ENCODE measurements around the gene ADGRG3.

ADGRG3 gene

GRCh38 chr16:57694231-57694724, 26.2 kb downstream of the ADGRG3 start:
- Histone ChIP-seq H3K27ac (ENCODE audit: poor library complexity, severe bottlenecking) (no peak overlapping the region), H3K36me3 (ENCODE audit: low read depth) (no peaks in the 10 kb centered on the region), H3K27me3 (ENCODE audit: insufficient read depth, poor library complexity, severe bottlenecking) (no peaks in the 10 kb centered on the region), H3K4me3 (ENCODE audit: severe bottlenecking) (no peak overlapping the region), H3K4me1 (ENCODE audit: insufficient read depth, poor library complexity, severe bottlenecking) (no peaks in the 10 kb centered on the region), H3K9me3 (ENCODE audit: severe bottlenecking) (no peaks in the 10 kb centered on the region)
- DNase-seq (ENCODE audit: low spot score) = no peak
- TF ChIP-seq, protein P1, sequence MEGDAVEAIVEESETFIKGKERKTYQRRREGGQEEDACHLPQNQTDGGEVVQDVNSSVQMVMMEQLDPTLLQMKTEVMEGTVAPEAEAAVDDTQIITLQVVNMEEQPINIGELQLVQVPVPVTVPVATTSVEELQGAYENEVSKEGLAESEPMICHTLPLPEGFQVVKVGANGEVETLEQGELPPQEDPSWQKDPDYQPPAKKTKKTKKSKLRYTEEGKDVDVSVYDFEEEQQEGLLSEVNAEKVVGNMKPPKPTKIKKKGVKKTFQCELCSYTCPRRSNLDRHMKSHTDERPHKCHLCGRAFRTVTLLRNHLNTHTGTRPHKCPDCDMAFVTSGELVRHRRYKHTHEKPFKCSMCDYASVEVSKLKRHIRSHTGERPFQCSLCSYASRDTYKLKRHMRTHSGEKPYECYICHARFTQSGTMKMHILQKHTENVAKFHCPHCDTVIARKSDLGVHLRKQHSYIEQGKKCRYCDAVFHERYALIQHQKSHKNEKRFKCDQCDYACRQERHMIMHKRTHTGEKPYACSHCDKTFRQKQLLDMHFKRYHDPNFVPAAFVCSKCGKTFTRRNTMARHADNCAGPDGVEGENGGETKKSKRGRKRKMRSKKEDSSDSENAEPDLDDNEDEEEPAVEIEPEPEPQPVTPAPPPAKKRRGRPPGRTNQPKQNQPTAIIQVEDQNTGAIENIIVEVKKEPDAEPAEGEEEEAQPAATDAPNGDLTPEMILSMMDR (IDR thresholded peaks at IDR 0.05; ENCODE audit: poor library complexity, severe bottlenecking) = no peak
- ATAC-seq (ENCODE audit: low read depth) = no peak

DNA sequence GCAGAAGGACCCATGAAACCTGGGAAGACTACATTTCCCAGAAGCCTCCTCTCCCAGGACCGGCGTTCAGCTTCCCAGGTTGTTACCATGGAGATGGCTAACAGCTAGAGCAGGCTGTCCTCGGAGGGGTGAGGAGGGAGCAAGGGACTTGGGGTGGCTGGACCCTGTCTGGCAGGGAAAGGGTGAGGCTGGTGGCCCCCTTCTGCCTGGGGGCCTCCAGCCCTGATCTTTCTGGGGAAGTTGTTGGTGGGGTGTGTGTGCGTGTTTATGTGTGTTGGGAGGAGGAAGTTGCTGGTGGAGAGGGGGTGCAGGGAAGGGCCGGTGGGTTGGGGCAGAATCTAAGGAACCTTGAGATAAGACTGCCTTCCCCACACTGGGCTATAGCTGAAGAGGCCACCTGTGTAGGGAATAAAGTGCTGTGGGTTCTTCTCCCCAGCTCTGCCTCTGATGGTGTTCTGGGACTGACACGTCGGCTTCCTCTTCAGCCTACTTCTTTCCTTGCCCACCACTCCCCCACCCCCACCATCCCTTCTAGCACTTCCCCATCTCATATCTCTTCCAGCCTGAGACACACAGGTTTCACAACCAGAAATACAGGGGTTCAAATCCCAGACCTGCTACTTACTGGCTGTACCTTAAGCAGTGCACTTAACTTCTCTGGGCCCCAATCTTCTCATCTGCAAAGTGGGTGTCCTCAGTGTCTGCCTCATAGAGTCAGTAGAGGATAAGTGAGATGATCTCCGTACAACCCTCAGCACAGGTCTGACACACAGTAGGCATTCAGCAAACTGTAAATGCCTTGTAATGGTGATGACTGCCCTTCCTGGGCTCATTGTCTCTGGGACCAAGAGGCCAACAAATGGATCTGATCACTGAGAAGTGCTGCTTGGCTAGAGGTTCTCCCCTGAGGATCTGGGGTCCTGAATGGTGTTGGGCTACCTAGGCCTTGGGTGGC, 26.9 kb downstream of the ADGRG3 start, which contains the start of gene DRC7:
Gene DRC7, plus strand, starts transcription at position 82 of the 955 bp plus-strand sequence. CDS start 3,144 bp downstream, outside the sequence.
- DNase-seq (ENCODE audit: low spot score) = no peak
- peak; percentile 82 for ATAC-seq (ENCODE audit: low read depth)
- H3K9me3 ChIP-seq (ENCODE audit: severe bottlenecking) = no peaks in the 10 kb centered on the region
- no peak within 1 kb of the TSS for H3K4me3 ChIP-seq (ENCODE audit: severe bottlenecking)
- no peaks in the 10 kb centered on the region for H3K27me3 ChIP-seq (ENCODE audit: insufficient read depth, poor library complexity, severe bottlenecking)
- TF ChIP-seq, protein P1 (IDR thresholded peaks at IDR 0.05; ENCODE audit: poor library complexity, severe bottlenecking) = no peak
- H3K36me3 ChIP-seq (ENCODE audit: low read depth) = no peaks in the 10 kb centered on the region
- H3K27ac ChIP-seq (ENCODE audit: poor library complexity, severe bottlenecking) = no peak within 1 kb of the TSS
- H3K4me1 ChIP-seq (ENCODE audit: insufficient read depth, poor library complexity, severe bottlenecking) = no peaks in the 10 kb centered on the region

GRCh38 chr16:57695680-57696069, 27.6 kb downstream of the ADGRG3 start:
- Histone ChIP-seq H3K4me3 (ENCODE audit: severe bottlenecking) (no peak overlapping the region), H3K4me1 (ENCODE audit: insufficient read depth, poor library complexity, severe bottlenecking) (no peaks in the 10 kb centered on the region), H3K27me3 (ENCODE audit: insufficient read depth, poor library complexity, severe bottlenecking) (no peaks in the 10 kb centered on the region), H3K36me3 (ENCODE audit: low read depth) (no peaks in the 10 kb centered on the region), H3K9me3 (ENCODE audit: severe bottlenecking) (no peaks in the 10 kb centered on the region), H3K27ac (ENCODE audit: poor library complexity, severe bottlenecking) (no peak overlapping the region)
- no peak for ATAC-seq (ENCODE audit: low read depth)
- TF ChIP-seq, protein P1 (IDR thresholded peaks at IDR 0.05; ENCODE audit: poor library complexity, severe bottlenecking) = no peak
- no peak for DNase-seq (ENCODE audit: low spot score)

DNA sequence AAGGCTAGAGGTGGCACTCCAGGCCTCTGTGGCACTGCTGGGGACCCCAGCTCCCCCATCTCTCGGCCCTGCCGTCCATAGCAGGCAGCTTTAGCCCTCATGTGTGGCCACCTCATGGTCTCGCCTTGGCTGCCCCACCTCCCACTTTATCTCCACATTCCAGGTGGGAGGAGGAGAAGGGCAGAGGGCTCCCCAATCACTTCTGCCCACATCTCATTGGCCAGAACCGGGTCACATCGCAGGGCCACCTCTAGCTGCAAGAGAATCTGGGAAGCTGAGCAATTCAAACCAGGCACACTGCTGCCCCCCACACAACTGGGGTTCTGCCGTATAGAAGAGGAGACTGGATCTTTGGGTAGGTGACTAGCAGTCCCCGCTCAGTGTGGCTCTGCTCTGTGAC, 28.1 kb downstream of the ADGRG3 start:
- Histone ChIP-seq H3K27me3 (ENCODE audit: insufficient read depth, poor library complexity, severe bottlenecking) (no peaks in the 10 kb centered on the region), H3K4me1 (ENCODE audit: insufficient read depth, poor library complexity, severe bottlenecking) (no peaks in the 10 kb centered on the region), H3K36me3 (ENCODE audit: low read depth) (no peaks in the 10 kb centered on the region), H3K27ac (ENCODE audit: poor library complexity, severe bottlenecking) (no peak overlapping the region), H3K9me3 (ENCODE audit: severe bottlenecking) (no peaks in the 10 kb centered on the region), H3K4me3 (ENCODE audit: severe bottlenecking) (no peak overlapping the region)
- TF ChIP-seq, protein P1 (IDR thresholded peaks at IDR 0.05; ENCODE audit: poor library complexity, severe bottlenecking) = no peak
- DNase-seq (ENCODE audit: low spot score) (no peak), ATAC-seq (ENCODE audit: low read depth) (no peak)
